GM15510 (cell line): Measurements from ENCODE around the gene OR3A2.

Source experiments
- POLR2A ChIP-seq: IDR thresholded peaks from 3 replicates; pipeline ENCODE4 v1.6.1; 2011; ENCODE audit warnings: borderline replicate concordance; ENCODE audit not compliant: insufficient read length; ENCODE audit errors: extremely low read depth

OR3A2 gene

DNA sequence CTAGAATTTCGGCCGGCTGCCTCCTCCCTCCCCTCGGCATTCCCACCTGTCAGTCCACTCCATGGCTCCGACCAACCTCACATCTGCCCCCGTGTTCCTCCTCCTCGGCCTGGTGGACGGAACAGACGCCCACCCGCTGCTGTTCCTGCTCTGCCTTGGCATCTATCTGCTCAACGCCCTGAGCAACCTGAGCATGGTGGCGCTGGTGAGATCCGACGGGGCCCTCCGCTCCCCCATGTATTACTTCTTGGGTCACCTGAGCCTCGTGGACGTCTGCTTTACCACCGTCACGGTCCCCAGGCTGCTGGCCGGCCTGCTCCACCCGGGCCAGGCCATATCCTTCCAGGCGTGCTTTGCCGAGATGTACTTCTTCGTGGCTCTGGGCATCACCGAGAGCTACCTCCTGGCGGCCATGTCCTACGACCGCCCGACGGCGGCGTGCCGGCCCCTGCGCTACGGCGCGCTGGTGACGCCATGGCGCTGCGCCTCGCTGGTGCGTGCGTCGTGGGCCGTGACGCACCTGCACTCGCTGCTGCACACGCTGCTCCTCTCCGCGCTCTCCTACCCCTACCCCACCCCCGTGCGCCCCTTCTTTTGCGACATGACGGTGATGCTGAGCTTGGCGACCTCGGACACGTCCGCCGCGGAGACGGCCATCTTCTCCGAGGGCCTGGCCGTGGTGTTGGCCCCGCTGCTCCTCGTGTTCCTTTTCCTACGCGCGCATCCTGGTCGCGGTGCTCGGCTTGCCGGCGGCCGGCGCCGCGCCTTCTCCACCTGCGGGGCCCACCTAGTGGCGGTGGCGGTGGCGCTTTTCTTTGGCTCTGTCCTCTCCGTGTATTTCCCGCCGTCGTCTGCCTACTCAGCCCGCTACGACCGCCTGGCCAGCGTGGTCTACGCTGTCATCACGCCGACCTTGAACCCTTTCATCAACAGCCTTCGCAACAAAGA is at the start of gene OR3A2:
OR3A2 (minus strand) TSS at position 440 of the 948 bp plus-strand sequence.
- TF ChIP-seq POLR2A = no peak

DNA sequence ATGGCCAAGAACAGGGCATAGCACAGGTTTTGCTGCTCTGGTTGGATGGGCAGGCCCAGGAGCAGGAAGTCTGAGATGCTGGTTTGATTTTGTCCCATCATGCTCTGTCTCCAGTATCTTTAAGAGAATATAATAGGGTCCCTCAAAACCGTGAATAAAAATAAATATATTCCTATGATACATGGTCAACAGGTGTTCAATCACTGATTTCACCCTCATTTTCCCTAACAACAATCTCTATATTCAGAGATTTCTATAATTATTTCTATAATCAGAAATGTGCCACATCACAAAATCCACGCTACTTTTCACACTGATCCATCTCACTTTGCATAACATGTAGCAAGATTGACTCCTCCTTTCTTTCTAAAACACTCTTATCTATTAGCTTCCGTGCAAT is 47.6 kb upstream of the OR3A2 start, which contains the start of gene OR1E2:
OR1E2 (minus strand) TSS at position 101 of the 400 bp plus-strand sequence; CDS start at position 101, 0 bp downstream.
- TF ChIP-seq POLR2A = no peak

DNA sequence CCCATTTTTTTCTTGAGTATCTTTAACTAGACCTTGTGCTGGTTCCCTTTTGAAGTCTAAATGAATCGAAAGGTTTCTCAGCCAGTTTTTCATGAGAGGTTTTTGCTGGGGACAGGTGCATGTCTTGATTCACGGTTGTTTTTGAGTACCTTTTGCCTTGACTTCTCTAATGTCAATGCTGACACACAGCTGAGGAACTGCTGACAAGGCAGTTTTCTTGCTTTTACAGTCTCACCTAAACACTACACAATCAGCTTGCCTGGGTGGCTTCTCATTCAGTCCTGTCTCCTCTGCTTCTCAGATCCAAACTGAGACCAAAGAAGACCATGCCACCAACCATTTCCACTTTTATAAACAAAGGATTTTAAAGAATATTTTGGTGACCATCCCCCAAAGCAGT is 32.1 kb upstream of the OR3A2 start:
- no peak for TF ChIP-seq POLR2A

DNA sequence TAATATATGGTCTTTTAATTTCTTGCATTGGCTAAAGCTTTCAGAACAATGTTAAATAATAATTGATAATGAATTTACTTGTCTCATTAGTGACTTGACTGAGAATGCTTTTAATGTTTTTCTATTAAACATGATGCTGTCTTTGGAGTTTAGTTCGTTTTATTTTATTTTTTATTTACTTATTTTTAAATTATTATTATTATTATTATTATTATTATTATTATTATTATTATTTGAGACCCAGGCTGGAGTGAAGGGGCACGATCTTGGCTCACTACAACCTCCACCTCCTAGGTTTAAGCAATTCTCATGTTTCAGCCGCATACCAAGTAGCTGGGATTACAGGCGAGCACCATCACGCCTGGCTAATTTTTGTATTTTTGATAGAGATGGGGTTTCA is 29.5 kb upstream of the OR3A2 start:
- no peak for TF ChIP-seq POLR2A

DNA sequence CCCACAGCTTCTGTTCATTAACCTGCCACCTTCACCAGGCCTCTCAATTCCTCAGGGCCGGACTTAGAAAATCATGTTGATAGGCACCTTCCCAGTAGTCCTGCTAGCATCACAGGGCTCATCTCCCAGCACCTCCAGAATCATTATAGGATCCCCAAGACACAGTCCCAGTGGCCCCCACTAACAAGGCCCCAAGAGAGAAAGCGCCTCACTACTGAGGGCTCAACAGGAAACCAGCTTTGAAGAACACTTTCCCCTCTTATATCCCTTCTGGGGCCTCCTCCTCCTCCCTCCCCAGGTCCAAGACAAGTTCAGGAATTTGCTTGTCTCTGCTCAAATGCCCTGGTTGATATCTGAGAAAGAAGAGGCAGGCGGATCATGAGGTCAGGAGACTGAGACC is 25.0 kb upstream of the OR3A2 start, which contains the start of gene OR3A3:
OR3A3 (plus strand) TSS at position 301 of the 400 bp plus-strand sequence.
- no peak for TF ChIP-seq POLR2A

DNA sequence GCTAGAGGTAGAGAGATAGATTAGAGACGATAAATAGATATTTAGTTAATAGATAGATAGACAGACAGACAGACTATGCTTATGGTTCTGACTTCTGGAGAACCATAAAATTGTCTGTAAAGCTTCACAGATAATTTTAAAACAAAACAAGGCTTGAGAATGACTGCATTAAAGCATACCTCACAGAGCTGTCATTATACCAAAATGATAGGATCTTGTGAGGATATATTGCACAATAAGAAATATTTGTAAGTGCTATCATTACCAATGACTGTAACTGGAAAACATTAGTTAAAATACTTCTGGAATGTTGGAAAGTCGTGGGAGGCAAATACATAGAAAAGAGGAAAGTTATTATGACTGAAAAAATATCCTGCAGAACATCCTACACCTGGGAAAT is 15.7 kb upstream of the OR3A2 start:
- no peak for TF ChIP-seq POLR2A

DNA sequence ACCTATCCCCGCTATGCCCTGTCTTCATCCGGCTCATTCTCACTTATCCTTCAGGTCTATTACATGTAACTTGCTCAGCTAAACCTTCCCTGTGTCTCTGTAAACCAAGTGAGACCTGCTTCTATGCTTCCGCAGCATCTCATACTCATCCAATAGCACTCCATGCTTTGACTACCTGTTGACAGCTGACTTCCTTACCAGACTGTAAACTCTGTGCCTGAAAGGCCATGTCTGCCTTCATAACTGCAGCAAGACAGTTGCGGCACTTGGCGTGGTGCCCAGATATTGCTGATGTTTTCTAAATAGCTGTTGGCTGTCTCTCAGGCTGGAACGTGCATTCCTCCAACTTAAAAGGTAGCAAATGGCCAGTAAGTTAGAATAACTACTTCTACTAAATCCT is 13.9 kb upstream of the OR3A2 start:
- TF ChIP-seq POLR2A = no peak

DNA sequence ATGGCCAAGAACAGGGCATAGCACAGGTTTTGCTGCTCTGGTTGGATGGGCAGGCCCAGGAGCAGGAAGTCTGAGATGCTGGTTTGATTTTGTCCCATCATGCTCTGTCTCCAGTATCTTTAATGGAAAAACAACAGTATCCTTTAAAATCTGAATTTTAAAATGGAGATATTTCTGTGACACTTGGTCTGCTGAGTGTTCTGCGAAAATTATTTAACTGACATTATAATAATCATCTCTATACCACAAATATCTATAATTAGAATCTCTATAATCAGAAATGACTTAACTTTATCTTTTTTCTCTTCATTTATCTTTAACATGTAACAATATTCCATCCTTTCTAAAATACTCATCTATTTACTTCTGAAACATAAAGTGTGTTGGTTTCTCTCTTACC is 12.2 kb upstream of the OR3A2 start, which contains the start of gene OR1E1:
OR1E1 (minus strand) TSS at position 101 of the 400 bp plus-strand sequence; CDS start at position 101, 0 bp downstream.
- TF ChIP-seq POLR2A = no peak

DNA sequence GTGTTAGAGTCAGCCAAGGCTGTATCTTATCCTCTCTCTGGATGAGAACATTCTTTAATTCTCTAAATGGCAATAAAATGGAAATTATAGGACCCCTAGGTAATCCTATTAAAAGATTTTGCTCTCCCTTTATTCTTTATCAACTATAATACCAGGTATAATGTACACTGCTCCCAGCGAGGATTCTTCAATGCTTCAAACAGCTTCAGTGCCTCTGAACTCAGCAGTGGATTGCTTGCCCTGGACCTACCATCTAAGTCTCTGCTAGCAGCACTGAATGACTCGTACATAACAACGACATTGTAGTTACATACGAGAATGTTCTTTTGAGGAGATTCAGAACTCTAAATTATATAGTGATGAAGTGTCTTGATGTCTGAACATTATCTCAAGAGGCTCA is 3.7 kb upstream of the OR3A2 start:
- TF ChIP-seq POLR2A = no peak

DNA sequence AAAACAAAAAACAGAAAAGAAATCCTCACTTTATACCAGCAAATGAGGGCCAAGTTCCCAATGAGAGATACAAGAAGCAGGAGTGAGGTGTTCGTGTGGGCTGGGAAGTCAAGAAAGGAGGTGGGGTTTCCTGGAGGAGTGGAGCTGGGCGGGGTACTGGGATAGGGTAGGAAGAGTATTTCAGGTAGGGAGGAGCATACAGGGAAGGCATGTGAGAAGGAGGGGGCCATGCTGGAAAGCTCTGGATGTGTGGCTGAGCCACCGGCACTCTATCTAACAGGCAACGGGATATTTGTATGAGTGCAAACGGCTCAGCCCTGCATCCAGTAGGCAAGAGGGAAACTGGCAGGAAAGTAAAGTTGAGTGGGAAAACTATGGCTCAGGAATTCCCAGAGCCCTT is 4.2 kb downstream of the OR3A2 start:
- no peak for TF ChIP-seq POLR2A

DNA sequence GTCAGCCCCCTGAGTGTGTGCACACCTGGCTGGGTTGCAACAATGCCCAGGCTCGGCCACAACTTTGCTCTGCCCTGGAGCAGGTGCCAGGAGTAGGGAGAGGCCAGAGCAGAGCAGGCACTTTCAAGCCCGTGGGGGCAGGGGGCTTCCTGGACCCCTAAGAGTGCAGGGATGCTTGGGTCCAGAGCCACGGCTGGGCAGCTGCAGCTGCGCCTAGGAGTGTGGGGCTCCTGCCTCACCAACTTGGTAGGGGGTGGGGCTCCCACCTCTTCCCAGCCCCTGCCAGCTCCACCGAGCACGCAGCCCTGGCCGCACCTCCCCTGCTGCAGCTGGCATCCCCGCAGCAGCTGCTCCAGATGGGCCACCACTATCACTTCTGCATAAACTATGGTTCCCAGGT is 7.8 kb downstream of the OR3A2 start:
- no peak for TF ChIP-seq POLR2A

DNA sequence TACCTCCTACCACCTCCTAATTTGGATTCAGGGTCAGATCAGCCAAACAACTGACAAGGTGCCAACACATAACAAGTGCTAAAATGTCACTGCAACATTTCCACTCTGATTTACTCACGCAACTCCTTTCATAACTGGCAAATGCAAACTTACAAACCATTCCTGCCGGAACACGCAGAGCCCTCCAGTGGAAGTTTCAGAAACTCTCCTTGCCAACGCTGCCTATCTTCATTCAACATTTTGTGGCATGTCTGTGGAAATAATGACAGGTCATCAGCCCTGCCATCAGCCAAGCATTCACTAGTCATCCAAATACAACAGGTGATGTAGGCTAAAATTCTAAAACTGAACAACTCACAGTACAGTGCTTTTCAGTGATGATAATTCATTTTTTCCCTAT is 50.2 kb downstream of the OR3A2 start:
- no peak for TF ChIP-seq POLR2A

DNA sequence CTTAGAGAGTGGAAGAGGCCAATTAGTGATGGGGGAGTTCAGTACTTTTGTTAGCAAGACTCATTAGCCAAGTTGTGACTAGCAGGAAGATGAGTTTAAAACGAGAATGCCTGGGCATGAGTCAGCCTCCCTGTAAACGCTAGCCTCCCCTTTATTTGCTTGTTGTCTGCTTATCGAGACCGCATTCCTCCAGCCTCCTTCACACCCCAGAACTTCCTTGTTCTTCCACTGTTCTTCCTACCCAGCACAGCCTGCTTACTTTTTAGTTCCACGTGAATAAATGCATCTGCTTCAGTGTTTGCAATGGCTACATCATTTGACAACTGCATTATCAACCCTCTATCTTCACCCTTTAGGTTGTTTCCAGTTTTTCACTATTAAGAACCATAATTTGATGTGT is 67.8 kb downstream of the OR3A2 start:
- no peak for TF ChIP-seq POLR2A

DNA sequence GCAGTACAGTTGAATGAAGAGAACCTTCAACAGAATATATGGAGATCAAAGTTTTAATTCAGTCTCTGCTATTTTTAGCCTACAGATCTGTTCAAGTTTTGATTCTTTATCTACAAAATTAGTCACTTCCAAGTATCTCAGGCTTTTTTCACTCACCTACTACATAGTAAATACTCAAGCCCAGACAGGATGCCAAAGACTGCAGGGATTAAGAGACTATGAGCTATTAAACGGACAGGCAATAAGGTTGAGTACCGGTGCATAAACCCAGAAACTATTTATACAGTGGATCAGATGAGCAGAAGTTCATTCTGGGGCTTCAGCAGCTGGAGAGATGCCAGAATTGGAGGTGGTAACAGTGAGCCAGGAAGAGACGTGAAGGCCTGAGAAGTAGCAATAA is 69.3 kb downstream of the OR3A2 start:
- TF ChIP-seq POLR2A = no peak

DNA sequence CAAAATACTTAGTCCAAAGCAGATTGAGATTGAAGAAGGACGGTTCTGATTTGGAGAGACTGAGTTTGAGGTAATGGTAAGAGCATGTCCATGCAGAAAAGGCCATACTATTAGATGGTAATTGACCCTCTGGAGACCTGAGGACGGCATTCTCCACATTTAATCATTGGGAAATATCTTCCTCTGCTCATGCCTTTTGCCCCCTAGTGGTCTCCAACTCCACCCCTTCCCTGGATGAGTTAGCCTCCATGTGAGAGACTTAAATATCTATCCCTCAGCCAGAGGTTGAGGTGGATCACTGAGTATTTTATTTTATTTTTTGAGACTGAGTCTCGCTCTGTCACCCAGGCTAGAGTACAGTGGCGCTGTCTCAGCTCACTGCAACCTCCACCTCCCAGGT is 77.5 kb downstream of the OR3A2 start:
- TF ChIP-seq POLR2A = no peak

DNA sequence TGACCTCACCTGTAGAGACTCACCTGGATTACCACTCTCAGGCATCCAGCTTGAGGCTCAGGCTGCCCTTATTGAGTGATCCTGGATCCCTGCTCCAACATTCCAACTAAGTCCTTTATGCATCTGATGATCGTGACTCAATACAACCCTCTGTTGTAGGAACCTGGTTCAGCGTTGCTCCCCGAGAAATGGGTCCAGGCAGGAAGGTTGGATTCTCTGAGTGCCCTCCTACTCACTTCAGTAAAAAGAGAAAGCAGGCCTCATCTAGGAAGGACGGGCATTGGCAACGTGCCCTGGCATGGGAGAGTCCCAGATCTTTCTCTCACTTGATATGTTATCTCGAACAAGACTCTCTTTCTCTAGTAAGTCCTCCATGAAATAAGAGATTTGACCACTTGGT is 87.8 kb downstream of the OR3A2 start, which contains the start of gene OR3A1:
OR3A1 (minus strand) TSS at position 101 of the 400 bp plus-strand sequence. CDS start 5,778 bp downstream, outside the sequence.
- no peak for TF ChIP-seq POLR2A

DNA sequence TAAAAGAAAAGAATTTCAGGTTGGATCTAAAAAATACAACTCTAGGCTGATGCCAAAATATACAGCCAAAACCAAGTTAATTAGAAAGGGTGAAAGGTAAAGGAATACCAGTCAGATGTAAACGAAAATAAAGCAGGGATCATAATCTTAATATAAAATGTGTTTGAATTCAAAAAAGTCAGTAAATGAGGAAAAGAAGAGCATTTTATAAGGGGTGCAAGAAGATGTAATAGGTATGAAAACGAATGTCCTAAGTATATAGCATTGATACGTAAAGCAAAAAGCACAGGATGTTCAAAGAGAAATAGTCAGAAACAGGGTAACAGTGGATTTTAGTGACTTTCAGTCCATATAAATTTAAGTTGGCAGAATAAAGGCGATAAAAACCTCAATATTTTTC is 90.5 kb downstream of the OR3A2 start:
- no peak for TF ChIP-seq POLR2A

DNA sequence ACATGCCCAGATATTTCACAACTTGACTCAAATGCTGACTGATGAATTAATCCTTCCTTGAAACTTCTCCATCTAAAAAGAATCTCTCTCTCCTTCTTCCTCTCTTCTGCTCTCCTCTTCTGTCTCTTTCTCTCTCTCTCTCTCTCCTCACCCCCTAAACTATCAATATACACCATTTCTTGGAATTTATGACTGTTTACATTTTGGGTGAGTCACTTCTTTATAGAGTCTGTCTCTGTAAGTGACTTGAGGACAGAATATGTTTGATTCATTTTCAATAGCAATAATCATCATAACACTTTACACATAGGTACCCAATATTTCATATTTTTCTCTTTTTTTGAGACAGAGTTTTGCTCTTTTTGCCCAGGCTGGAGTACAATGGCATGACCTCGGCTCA is 103.2 kb downstream of the OR3A2 start:
- no peak for TF ChIP-seq POLR2A
